ENCODE results near the gene HIVEP2. TPM values are rescaled to one million over a fixed set of nuclear protein-coding genes. Genes with fewer than 3 reads are reported as not detected.

HIVEP2 gene
- total and polyA plus RNA-seq, 2 experiments from 2014 or later: 8.3 to 21.0 TPM

- H3K27ac ChIP-seq: peak overlapping the region; percentile 97
- no peaks in the 10 kb centered on the region for H3K27me3 ChIP-seq (replicated peaks; ENCODE audit: insufficient read depth)
- no peaks in the 10 kb centered on the region for H4K20me1 ChIP-seq (ENCODE audit: insufficient read depth)
- TF ChIP-seq EZH2phosphoT487 (IDR thresholded peaks at IDR 0.05; ENCODE audit: insufficient read depth, low read depth) (no peak), EZH2 (IDR thresholded peaks at IDR 0.05; ENCODE audit: insufficient read depth, poor library complexity, severe bottlenecking) (no peak)
- peaks cover 35% of the 10 kb centered on the region for H3K79me2 ChIP-seq (ENCODE audit: insufficient read depth)
- peak overlapping the region; percentile 99 for H3K9ac ChIP-seq
- no peaks in the 10 kb centered on the region for H3K9me2 ChIP-seq (ENCODE audit: insufficient read depth)
- WGBS, 2 experiments (ENCODE audit: low coverage in 1 of 2, low lambda C conversion rate in 2 of 2, missing lambda C conversion rate in 2 of 2): 1 to 2% methylated on average over 54 to 57 of the region's 77 CpGs
- H3K4me3 ChIP-seq: peak overlapping the region; percentile 94
- H3K9me3 ChIP-seq (ENCODE audit: low read depth): no peaks in the 10 kb centered on the region
- H3K36me3 ChIP-seq (ENCODE audit: low read depth): no peaks in the 10 kb centered on the region
- H3K4me1 ChIP-seq (ENCODE audit: insufficient read depth): peaks cover 17% of the 10 kb centered on the region
- in situ Hi-C loops (cut with MboI): loop anchor here (10.0 kb wide), 1 partner anchor 252 kb away; no protein-coding TSS in a partner anchor
- DNase-seq: peak; percentile 89
- peak overlapping the region; percentile 97 for H3K4me2 ChIP-seq (ENCODE audit: unreplicated experiment)
- peaks cover 18% of the 10 kb centered on the region for H3F3A ChIP-seq (ENCODE audit: insufficient read depth)
- peak overlapping the region; percentile 74 for H2AFZ ChIP-seq
Measured at GRCh38 chr6:142946924-142947713, 2.1 kb upstream of the HIVEP2 start.

- H3K4me1 ChIP-seq (ENCODE audit: insufficient read depth): peaks cover 25% of the 10 kb centered on the region
- H3K27me3 ChIP-seq (replicated peaks; ENCODE audit: insufficient read depth): no peaks in the 10 kb centered on the region
- WGBS, 2 experiments (ENCODE audit: low coverage in 1 of 2, low lambda C conversion rate in 2 of 2, missing lambda C conversion rate in 2 of 2): 0% methylated on average over 30 to 62 of the region's 62 CpGs
- DNase-seq: peak; percentile 99
- no peaks in the 10 kb centered on the region for H3K9me2 ChIP-seq (ENCODE audit: insufficient read depth)
- peak overlapping the region; percentile 94 for H3K4me3 ChIP-seq
- H3K9ac ChIP-seq: peak overlapping the region; percentile 99
- peaks cover 42% of the 10 kb centered on the region for H3K79me2 ChIP-seq (ENCODE audit: insufficient read depth)
- peak overlapping the region; percentile 97 for H3K27ac ChIP-seq
- TF ChIP-seq EZH2 (IDR thresholded peaks at IDR 0.05; ENCODE audit: insufficient read depth, poor library complexity, severe bottlenecking) (no peak), EZH2phosphoT487 (IDR thresholded peaks at IDR 0.05; ENCODE audit: insufficient read depth, low read depth) (no peak)
- H3K9me3 ChIP-seq (ENCODE audit: low read depth): no peaks in the 10 kb centered on the region
- in situ Hi-C loops (cut with MboI): loop anchor here (10.0 kb wide), 1 partner anchor 252 kb away; no protein-coding TSS in a partner anchor
- H4K20me1 ChIP-seq (ENCODE audit: insufficient read depth): no peaks in the 10 kb centered on the region
- peaks cover 18% of the 10 kb centered on the region for H3F3A ChIP-seq (ENCODE audit: insufficient read depth)
- H3K4me2 ChIP-seq (ENCODE audit: unreplicated experiment): peak overlapping the region; percentile 97
- peak overlapping the region; percentile 74 for H2AFZ ChIP-seq
- no peaks in the 10 kb centered on the region; the same call in 1 of the 2 replicates for H3K36me3 ChIP-seq (ENCODE audit: low read depth)
Measured at GRCh38 chr6:142946181-142946923, 1.4 kb upstream of the HIVEP2 start.

GRCh38 chr6:142945446-142946180, 637 bp upstream of the HIVEP2 start:
- H3K4me1 ChIP-seq (ENCODE audit: insufficient read depth): peaks cover 32% of the 10 kb centered on the region
- H3K27me3 ChIP-seq (replicated peaks; ENCODE audit: insufficient read depth): no peaks in the 10 kb centered on the region
- in situ Hi-C loops (cut with MboI): loop anchor here (10.0 kb wide), 1 partner anchor 251 kb away; no protein-coding TSS in a partner anchor
- no peaks in the 10 kb centered on the region; the same call in 1 of the 2 replicates for H3K36me3 ChIP-seq (ENCODE audit: low read depth)
- no peaks in the 10 kb centered on the region for H3K9me2 ChIP-seq (ENCODE audit: insufficient read depth)
- peak overlapping the region; percentile 34 for H2AFZ ChIP-seq
- peaks cover 18% of the 10 kb centered on the region for H3F3A ChIP-seq (ENCODE audit: insufficient read depth)
- H3K9me3 ChIP-seq (ENCODE audit: low read depth): no peaks in the 10 kb centered on the region
- TF ChIP-seq EZH2phosphoT487 (IDR thresholded peaks at IDR 0.05; ENCODE audit: insufficient read depth, low read depth) (no peak), EZH2 (IDR thresholded peaks at IDR 0.05; ENCODE audit: insufficient read depth, poor library complexity, severe bottlenecking) (no peak)
- H4K20me1 ChIP-seq (ENCODE audit: insufficient read depth): no peaks in the 10 kb centered on the region
- H3K4me2 ChIP-seq (ENCODE audit: unreplicated experiment): peak overlapping the region; percentile 73
- H3K27ac ChIP-seq: peak overlapping the region; percentile 97
- 1% methylated on average over 34 to 64 of the region's 75 CpGs for WGBS, 2 experiments (ENCODE audit: low coverage in 1 of 2, low lambda C conversion rate in 2 of 2, missing lambda C conversion rate in 2 of 2)
- peak overlapping the region; percentile 94 for H3K4me3 ChIP-seq
- peak; percentile 83 for DNase-seq
- peaks cover 50% of the 10 kb centered on the region for H3K79me2 ChIP-seq (ENCODE audit: insufficient read depth)
- H3K9ac ChIP-seq: peak overlapping the region; percentile 99
